GM21423 (cell line): ENCODE data around the gene COBL.
"Not testable (repeated sequence)": the region's sequence is repeated elsewhere in the genome, so short reads cannot be mapped to it uniquely, and the experiment has no call there.

Experiments used
- ATAC-seq: cut with Tn5 transposase; IDR thresholded peaks from one replicate; pipeline ENCODE4 v1.9.1; 2021; ENCODE audit warnings: mild to moderate bottlenecking, moderate library complexity; ENCODE audit not compliant: unreplicated experiment

Gene COBL

DNA sequence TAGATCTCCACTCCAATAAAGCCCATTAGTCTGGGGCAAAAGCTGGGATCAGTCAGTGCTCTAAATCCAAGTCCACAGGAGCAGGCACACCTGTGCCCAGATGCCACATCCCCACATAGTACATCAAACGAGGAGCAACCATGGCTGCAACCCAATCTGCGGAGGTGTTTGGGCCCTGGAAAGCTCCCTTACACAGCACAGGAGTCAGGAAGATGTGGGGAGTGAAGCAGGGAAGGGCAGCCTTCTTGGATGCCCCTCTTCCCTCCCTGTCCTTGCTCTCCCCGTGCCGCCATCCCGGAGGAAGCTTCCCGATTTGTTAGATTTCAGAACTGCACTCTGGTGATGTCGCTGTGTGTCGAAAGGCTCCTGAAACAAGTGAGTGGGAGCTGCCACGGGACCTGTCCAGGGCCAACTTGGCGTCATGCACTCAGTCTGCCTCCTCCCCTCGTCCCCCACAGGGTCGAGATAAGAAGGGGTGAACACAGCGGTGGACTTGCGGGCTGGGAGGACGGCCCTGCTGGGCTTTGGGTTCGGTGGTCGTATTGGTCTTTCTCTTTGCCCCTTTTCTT, 303.3 kb downstream of the COBL start:
- no peak for ATAC-seq

DNA sequence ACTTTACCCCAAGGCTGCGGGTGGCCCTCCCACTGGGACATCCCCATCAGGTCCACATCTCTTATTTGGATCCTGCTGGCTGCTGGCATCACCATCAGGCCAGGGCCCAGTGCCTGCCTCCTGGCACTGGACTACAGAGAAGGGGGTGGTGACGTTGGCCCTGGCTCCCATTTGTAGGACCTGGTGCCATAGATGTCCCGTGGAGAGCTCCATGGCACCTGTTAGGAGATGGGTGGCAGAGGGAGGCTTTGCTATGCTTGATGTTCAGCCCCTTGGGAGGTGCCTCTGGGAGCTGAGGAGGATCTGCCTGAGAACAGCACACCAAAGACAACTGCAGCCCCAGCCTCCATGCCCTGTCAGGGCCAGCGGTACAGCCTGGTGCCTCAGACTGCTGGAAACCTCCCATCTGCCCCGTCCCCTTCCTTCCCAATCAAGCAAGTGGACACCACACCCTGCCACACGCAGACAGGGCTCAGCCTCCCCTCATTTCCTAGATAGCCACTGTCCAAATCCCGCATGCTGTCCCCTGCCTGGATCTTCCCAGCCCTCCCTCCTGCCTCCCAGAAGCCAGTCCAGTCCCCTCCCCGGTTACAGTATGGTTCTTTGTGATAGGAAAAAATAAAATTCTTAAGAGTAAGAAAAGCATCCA, 303.9 kb downstream of the COBL start:
- no peak for ATAC-seq

DNA sequence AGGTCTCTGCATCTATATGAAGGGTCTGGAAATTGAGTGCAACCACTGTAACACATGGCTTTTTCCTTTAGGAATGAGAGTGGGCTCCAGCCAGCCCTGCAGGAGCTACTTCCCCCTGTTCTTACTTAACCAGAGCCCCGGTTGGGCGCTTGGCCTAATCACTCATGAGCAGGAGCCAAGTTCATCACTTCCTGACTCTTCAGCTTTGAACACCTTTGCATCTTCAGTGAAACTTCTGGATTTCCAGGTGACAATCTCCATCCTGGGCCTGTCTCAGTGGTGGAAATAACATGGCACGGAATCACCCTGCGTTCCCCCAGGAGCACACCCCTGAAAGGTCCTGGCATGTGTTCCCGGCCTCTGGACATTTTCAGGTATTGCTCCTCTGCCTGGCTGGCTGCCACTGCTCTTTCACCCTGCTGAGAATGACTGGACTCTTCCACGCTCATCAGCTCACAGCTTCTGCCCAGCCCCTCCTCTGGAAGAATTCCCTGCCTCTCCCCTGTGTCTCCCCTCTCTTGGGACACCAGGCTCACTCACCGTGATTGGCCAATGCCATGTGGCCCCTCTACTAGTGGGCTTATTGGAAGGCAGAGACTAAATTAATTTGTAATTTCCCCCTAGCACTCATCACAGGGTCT, 304.8 kb downstream of the COBL start:
- ATAC-seq = no peak

DNA sequence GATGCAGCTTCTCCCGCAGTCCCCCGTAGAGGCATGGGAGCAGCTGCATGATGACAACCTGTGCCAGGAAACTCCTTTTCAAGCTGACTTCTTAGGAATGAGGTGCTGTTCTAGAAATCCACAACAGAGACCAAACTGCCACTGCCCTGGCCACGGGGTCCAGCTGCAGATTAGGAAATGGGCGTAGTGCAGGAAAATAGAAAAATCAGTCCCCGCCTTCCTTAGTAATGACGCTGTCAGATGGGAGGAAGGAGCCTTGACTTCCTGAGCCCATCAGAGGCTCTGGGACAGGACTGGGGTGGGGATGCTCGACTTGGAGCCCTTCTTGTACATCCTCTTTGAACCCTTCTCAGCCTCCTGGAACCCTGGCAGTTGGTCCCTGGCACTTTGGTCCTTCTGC, 306.1 kb downstream of the COBL start:
- no peak for ATAC-seq

DNA sequence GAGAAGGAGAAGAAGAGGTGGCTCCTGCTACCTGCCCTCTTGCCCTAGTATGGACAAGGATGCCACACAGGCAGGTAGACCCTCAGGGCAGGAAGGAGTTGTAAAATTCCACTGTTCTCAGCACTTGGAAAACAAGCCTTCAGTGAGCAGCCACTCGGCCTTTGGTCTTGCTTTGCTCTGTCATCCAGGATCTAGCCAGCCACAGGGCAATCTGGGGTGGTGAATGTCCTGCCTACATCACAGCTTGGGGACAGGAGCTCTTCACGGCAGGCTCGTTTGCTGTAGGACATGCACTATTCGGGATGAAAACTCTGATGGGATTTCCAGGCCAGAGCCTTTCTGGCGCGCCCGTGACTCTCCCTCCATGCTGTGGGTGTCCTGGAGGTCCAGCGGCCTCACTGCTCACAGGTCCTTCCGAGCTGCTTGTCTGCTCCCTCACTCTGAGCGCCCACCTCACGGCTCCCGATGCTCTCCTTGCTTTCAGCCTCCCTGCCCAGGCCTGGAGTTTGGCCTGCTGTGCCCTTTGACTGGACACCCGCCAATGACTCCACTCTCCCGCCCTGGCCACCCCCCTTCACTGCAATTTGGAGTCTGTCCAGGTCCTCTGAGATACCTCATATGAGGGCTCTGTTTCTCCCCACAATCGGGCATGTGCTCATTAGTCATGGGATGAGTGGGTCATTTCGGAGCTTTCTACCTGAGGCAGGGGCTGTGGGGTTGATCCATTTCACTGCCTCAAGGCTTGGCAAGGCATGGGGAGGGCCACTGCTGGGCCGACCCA, 306.7 kb downstream of the COBL start:
- no peak for ATAC-seq

DNA sequence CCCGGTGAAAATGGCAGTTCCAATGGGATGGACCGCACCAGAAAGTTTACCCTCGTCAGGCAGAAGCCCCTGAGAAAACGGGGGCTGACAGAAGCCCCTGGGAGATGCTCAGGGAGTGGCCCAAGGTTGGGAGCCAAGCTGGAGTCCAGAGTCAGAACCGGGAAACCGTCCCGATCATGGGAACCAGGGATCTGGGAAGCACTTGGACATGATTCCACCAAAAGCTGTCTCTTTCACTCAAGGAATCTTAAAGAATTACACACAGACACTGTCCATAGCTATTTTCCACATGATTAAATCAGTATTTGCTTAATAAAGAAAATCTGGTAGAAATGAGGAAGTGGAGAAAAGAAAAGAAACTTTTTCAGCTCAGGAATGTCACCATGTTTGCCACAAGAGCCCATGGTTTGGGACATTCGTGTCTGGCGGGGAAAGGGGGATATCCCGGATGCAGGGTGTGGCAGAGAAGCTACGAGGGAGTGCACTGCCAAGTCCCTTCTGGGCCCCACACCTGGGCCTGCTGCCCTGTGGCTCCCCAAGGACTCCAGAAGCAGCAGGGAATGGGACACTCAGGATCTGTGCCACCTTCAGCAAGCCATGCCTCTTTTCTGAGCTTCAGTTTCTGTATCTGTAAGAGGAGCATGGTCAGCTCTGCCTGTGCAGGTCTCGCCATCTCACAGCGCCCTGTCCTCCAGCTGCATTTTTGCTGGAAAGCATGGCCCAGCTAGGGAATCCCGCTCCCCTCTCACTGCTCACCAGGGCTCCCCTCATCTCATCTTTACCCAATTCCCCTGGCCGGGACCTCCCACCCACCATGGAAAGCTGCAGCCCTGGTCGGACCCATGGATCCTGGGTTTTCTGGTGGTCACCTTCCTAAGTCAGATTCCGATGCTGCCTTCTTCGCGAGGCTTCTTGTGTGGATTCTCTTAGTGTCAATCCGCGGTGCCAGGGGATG, 308.8 kb downstream of the COBL start:
- no peak for ATAC-seq

DNA sequence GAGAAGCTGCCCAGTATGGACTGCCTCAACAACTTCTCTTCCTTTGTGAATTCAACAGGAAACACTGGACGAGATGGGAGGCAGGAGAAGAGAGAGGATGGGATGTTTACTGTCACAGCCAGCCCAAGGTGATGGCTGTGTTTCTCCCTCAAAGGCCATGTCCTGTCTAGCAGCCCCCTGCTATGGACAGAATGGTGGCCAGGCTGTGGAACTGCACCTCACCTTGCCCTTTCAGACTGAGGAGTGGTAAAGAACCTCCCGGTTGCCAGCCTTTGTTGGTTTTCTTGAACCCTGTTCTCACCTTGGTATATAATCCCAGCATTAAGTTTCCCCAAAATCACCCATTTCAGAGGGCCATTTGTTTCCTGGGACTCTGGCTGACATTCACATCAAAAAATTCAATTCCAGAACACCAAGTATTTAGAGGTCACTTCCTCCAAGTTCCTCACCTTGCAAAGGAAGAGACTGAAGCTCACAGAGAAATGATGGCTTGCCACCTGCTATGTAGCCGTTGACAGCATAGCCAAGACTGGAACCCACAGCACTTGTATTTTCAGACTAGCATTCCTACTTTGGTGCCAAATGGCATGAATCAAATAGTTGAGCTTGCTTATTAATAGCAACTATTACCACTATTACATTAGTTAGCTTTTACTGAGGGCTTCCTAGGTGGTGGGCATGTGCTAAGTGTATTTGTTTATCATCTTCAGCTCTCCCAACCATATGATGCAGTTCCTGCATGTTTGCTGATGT, 309.9 kb downstream of the COBL start:
- ATAC-seq = no peak

DNA sequence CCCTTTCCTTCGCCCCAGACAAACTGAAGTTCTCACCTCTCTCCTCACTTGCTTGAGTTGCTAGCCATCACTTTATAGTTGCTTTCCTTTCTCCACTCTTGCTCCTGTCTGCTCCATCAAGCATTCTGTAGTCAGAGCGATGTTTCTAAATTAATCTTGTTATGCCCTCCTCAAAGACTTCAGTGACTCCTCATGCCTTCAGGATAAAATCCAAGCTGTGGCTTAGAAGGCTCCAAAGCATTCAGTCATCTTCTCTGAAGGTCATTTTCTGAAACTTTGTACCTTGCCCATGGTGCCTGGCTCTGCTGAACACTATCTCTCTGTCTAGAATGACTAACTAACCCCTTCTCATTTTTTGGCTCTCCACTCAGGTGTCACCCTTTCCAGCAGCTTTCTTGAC, 311.5 kb downstream of the COBL start:
- ATAC-seq = no peak

DNA sequence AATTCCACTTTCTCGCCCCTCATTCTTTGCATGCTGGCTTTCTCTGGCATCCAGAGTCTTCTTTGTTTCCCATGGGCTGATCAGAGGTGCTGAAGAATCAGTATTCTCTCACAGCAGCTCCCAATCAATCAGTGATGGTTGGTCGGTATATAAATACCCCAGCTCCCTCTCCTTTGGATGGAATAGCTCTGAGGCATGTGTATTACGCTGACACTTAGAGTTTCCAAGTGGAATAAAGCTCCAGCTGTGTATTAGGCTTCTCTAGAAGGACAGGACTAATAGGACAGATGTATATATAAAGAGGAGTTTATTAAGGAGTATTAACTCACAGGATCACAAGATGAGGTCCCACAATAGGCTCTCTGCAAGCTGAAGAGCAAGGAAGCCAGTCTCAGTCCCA, 315.7 kb downstream of the COBL start:
- no peak for ATAC-seq

DNA sequence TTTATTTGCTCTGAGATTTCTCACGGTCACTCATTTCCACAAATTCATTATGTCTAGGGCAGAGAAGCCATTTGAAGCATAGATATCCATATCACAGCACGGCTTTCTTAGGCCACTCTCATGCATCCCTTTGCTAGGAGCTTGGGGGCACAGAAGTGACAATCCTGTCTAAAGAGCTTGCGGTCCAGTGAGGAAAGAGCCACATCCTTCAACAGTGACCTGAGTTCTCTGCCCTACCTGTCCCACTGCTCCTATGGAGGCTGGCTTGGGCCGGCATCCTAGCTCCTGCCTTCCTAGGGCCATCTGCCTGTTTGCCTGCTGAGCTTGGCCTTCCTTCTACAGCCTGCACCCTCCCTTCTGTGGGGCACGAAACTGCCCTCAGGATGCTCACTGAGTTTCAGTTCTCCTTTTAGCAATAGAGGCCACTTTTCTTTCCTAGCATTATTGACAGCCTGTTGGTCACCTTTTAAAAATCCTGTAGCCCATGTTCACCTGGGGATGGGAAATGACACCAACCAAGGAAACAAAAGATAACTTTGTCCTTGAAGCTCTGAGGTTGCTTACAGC, 321.8 kb downstream of the COBL start:
- ATAC-seq = no peak

DNA sequence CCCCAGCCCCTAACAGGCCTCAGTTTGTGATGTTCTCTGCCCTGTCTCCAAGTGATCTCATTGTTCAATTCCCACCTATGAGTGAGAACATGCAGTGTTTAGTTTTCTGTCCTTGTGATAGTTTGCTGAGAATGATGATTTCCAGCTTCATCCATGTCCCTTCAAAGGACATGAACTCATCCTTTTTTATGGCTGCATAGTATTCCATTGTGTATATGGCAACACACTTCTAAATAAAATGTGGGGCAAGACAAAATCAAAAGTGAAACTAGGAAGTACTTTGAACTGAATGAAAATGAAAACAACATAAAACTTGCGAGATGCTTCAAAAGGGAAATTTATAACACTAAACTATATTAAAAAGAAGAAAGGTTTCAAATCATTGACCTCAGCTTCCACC, 326.4 kb downstream of the COBL start:
- ATAC-seq = not testable (repeated sequence)

DNA sequence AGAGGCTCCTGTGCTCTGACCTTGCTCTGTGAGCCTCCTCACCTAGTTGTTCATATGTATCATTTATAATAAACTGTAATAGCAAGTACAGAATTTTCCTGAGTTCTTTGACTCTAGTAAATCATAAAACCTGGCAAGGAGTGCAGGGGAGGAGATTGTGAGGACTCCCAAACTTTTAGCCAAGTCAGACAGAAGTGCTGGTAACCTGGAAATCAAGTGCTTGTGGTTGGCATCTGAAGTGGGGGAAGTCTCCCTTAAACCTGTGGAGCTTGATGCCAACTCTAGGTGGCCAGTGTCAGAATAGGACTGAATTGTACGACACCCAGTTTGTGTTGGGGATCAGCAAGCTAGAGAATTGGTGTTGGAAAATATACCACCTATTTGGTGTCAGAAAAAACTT, 327.6 kb downstream of the COBL start:
- no peak for ATAC-seq

DNA sequence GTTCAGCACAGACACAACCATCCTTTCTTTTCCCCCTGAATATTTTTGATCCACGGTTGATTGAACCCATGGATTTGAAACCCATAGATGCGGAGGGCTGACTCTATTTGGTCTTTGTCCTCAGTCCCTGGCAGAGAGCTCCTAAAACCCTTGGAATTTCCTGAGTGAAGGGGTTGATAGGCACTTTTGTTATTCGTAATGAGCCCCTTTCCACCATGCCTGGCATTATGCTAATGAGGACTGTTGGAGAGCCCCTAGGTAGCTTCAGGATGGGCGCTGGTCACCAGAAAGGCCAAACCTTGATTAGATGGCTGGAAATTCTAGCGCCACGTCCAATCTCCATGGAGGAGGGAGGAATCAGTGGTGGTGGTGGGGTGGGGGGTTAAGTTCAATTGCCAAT, 328.1 kb downstream of the COBL start:
- ATAC-seq = no peak

DNA sequence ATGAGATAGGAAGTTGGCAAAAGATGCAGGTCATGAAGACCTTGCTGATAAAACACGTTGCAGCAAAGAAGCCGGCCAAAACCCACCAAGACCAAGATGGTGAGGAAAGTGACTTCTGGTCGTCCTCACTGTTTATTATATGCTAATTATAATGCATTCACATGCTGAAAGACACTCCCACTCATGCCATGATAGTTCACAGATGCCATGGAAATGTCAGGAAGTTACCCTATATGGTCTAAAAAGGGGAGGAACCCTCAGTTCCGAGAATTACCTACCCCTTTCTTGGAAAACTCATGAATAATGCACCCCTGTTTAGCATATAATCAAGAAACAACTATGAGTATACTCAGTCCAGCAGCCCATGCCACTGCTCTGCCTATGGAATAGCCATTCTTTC, 331.5 kb downstream of the COBL start:
- no peak for ATAC-seq

DNA sequence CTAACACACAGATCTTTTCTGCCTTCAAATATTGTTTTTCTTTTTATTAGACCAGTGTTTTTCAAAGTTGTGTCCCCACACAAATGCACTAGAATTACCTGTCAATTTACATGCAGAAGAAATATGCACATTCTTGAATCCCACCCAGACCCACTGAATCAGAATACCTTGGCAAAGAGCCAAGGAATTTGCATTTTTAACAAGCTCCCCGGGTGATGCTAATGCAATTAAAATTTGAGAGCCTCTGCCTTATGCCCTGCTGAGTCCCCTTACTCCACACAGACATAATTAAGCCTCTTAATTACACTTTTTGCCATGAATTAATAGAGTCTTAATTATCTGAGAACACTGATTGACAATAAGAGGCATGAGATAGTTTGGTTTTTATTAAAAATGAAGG, 332.8 kb downstream of the COBL start:
- ATAC-seq = no peak

DNA sequence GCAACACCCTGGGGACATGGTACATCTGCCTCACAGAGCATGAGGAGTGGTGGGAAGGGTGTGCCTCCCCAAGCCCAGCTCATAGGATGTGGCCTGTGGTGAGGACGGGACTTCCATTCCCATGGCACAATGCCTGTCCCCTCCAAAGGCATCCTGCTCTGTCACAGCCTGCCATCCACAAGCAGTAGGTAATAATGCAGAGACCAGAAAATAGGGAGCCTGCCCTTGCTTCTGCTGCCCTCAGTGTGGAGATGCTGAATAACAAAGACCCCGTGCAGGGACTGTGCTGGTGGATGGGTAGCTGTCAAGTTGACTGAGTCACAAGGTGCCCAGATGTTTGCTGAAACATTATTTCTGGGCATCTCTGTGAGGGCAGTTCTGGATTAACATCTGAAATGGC, 334.0 kb downstream of the COBL start:
- no peak for ATAC-seq

DNA sequence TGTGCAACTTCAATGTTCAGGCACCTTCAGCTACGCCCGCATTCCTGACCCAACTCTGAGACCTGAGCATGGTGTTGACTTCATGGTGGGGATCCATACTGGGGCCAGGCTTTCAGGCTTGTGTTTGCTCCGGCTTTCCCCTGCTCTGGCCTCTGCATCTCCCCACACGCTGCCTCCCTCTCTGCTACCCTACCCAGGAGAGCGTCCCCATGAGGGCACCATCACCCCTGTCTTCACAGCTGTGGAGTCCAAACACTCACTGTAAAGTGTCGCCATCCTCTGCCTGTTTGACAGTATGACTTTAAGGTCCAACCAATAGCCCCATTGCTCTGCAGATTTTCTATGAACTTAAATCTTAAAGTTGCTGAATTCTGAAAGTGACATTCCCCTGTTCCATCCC, 334.9 kb downstream of the COBL start:
- no peak for ATAC-seq

DNA sequence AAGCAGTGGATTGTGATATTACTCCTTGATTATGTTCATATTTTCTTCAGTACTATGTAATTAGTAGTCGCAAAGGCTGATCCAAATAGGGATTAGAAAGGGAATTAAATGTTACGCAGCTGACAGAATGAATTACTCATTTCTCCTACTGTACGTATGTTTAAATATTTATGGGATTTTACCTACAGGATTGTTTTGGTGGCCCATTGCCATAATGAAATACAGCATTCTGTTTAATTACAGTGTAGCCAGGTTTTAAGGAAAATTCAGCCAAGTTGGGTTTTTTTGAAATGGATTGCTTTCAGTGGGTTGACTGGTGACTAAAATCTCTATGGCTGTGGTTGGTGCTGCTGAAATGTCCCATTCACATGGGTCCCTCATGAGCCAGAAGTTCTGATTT, 336.2 kb downstream of the COBL start:
- ATAC-seq = no peak

DNA sequence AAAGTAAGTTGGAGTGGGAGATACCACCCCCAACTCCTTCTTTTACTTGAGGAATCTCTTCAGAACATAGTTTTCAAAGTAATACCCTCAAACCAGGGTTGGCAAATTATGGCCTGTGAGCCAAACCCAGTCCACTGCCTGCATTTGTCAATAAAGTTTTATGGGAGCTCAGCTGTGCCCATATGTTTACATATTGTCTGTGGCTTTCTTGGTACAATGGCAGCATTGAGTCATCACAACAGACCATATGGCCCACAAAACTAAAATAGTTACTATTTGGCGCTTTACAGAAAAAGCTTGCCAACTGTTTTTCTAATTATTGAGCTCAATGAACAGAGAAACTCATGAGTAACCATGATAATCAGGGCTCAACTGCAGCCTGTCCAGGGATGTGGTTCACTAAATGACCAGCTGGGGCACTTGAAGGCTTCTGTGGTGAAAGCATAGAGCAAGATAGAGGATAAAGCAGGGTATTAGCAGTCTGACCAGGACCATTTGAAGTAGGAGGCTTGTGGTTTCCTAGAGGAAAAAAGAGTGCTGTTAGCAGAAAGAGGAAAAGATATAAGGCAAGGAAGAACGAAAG, 337.9 kb downstream of the COBL start:
- no peak for ATAC-seq
